ENCODE data around the gene SLC20A1. TPM values are rescaled to one million over a fixed set of nuclear protein-coding genes. Genes with fewer than 3 reads are reported as not detected.
A peak's percentile ranks its signal among the peaks of the same experiment; 100 is the strongest.

The SLC20A1 gene
- total RNA-seq, 1 donor from 2014 or later = 18.4 TPM

GRCh38 chr2:112688086-112688880, 42.5 kb downstream of the SLC20A1 start:
- Histone ChIP-seq H3K9me3 (no peaks in the 10 kb centered on the region), H3K27me3 (no peaks in the 10 kb centered on the region), H3K27ac (no peak overlapping the region), H3K36me3 (no peaks in the 10 kb centered on the region), H3K4me1 (no peaks in the 10 kb centered on the region), H3K4me3 (no peak overlapping the region)
- DNase-seq (ENCODE audit: low spot score in 2 of 2) = no peak
- intact Hi-C loops (cut with DNase I) = no loop called here
- no peak for TF ChIP-seq CTCF (IDR thresholded peaks at IDR 0.05)

- intact Hi-C loops (cut with DNase I) = loop anchor here (2.0 kb wide), 2 partner anchors 64 to 90 kb away; no protein-coding TSS in a partner anchor
- Histone ChIP-seq H3K9me3 (no peaks in the 10 kb centered on the region), H3K27me3 (no peaks in the 10 kb centered on the region), H3K4me3 (peak overlapping the region in 1 of 2 donors; percentile 36), H3K27ac (no peak overlapping the region), H3K4me1 (no peaks in the 10 kb centered on the region), H3K36me3 (no peaks in the 10 kb centered on the region)
- TF ChIP-seq CTCF (IDR thresholded peaks at IDR 0.05) = peak; percentile 58 to 76 (median 74)
- peak; percentile 21 to 78 for DNase-seq (ENCODE audit: low spot score in 2 of 2)
Measured at GRCh38 chr2:112690853-112691401, 45.2 kb downstream of the SLC20A1 start.

GRCh38 chr2:112691881-112692281, 46.1 kb downstream of the SLC20A1 start:
- H3K36me3 ChIP-seq = no peaks in the 10 kb centered on the region
- H3K9me3 ChIP-seq = no peaks in the 10 kb centered on the region
- intact Hi-C loops (cut with DNase I) = loop anchor here (2.0 kb wide), 2 partner anchors 65 to 91 kb away; no protein-coding TSS in a partner anchor

GRCh38 chr2:112692495-112692911, 46.8 kb downstream of the SLC20A1 start:
- intact Hi-C loops (cut with DNase I) = no loop called here

More at GRCh38 chr2:112691881-112692281, 46.1 kb downstream of the SLC20A1 start:
- no peak for DNase-seq (ENCODE audit: low spot score in 2 of 2)
- no peak for TF ChIP-seq CTCF (IDR thresholded peaks at IDR 0.05)
- H3K4me3 ChIP-seq = no peak overlapping the region
- no peaks in the 10 kb centered on the region for H3K4me1 ChIP-seq
- H3K27ac ChIP-seq = no peak overlapping the region
- no peaks in the 10 kb centered on the region for H3K27me3 ChIP-seq

GRCh38 chr2:112692918-112693317, 47.2 kb downstream of the SLC20A1 start:
- intact Hi-C loops (cut with DNase I) = no loop called here
- DNase-seq (ENCODE audit: low spot score in 2 of 2) = no peak
- Histone ChIP-seq H3K36me3 (no peaks in the 10 kb centered on the region), H3K9me3 (no peaks in the 10 kb centered on the region), H3K4me3 (no peak overlapping the region), H3K27me3 (no peaks in the 10 kb centered on the region), H3K27ac (no peak overlapping the region), H3K4me1 (no peaks in the 10 kb centered on the region)
- no peak for TF ChIP-seq CTCF (IDR thresholded peaks at IDR 0.05)

More at GRCh38 chr2:112692495-112692911, 46.8 kb downstream of the SLC20A1 start:
- no peak overlapping the region for H3K4me3 ChIP-seq
- H3K27ac ChIP-seq = no peak overlapping the region
- DNase-seq (ENCODE audit: low spot score in 2 of 2) = peak; percentile 33 to 78
- no peaks in the 10 kb centered on the region for H3K9me3 ChIP-seq
- H3K36me3 ChIP-seq = no peaks in the 10 kb centered on the region
- H3K27me3 ChIP-seq = no peaks in the 10 kb centered on the region
- H3K4me1 ChIP-seq = no peaks in the 10 kb centered on the region
- no peak for TF ChIP-seq CTCF (IDR thresholded peaks at IDR 0.05)
